Keratinocyte (primary cell): ENCODE data around the gene ANXA2R. TPM values are rescaled to one million over a fixed set of nuclear protein-coding genes. Genes with fewer than 3 reads are reported as not detected.

Experiments used
- DNase-seq: peaks from one replicate; pipeline ENCODE4 v3.0.0-alpha.2; 2011; ENCODE audit warnings: low read depth, missing footprints, low spot score
- FAIRE-seq: peaks from 2 replicates; lab custom pipeline; 2011; peaks lifted over from hg19 to GRCh38; lab: Jason Lieb, UNC
- H2AFZ ChIP-seq: 2 replicates; pipeline ENCODE4 v1.6.0; 2012; ENCODE audit warnings: low read length, control low read depth, inconsistent platforms; ENCODE audit not compliant: control insufficient read depth
- H3K27ac ChIP-seq: 2 replicates; pipeline ENCODE4 v1.5.1; 2011; ENCODE audit warnings: low read length; ENCODE audit not compliant: control insufficient read depth, insufficient read depth
- H3K27me3 ChIP-seq: 3 replicates; pipeline ENCODE4 v1.6.0; 2011; ENCODE audit warnings: low read length; ENCODE audit not compliant: control insufficient read depth, insufficient read depth; ENCODE audit errors: extremely low read depth
- H3K36me3 ChIP-seq, 2 experiments: 2 replicates in 1 of 2; 3 replicates in 1 of 2; pipeline ENCODE4 v1.5.1; 2011; ENCODE audit warnings: low read length in 2 of 2, mild to moderate bottlenecking in 1 of 2; ENCODE audit not compliant: control insufficient read depth in 2 of 2, insufficient read depth in 2 of 2; ENCODE audit errors: extremely low read depth in 1 of 2
- H3K4me1 ChIP-seq: 3 replicates; pipeline ENCODE4 v1.5.1; 2011; ENCODE audit warnings: low read length; ENCODE audit not compliant: control insufficient read depth, insufficient read depth; ENCODE audit errors: extremely low read depth
- H3K4me2 ChIP-seq: 3 replicates; pipeline ENCODE4 v1.6.0; 2011; ENCODE audit warnings: low read depth, low read length; ENCODE audit not compliant: control insufficient read depth, insufficient read depth; ENCODE audit errors: extremely low read depth
- H3K4me3 ChIP-seq, 3 experiments: fragments of 200-600 bp in 1 of 3; sonication (generic) in 1 of 3; 2 replicates in 2 of 3; 3 replicates in 1 of 3; pipeline ENCODE4 v1.5.1; 2011 to 2016; ENCODE audit warnings: low read length in 3 of 3, mild to moderate bottlenecking in 3 of 3, control low read depth in 2 of 3, inconsistent platforms in 1 of 3, low read depth in 1 of 3, mixed read lengths in 1 of 3, mixed run types in 1 of 3, moderate library complexity in 1 of 3; ENCODE audit not compliant: control insufficient read depth in 2 of 3, insufficient read depth in 2 of 3; ENCODE audit errors: extremely low read depth in 1 of 3
- H3K79me2 ChIP-seq: 2 replicates; pipeline ENCODE4 v1.6.0; 2012; ENCODE audit warnings: low read length; ENCODE audit not compliant: control insufficient read depth, insufficient read depth
- H3K9ac ChIP-seq: 3 replicates; pipeline ENCODE4 v1.6.0; 2011; ENCODE audit warnings: low read length; ENCODE audit not compliant: control insufficient read depth, insufficient read depth; ENCODE audit errors: extremely low read depth
- H3K9me1 ChIP-seq: 3 replicates; pipeline ENCODE4 v1.6.0; 2011; ENCODE audit warnings: low read length; ENCODE audit not compliant: control insufficient read depth, insufficient read depth; ENCODE audit errors: extremely low read depth
- H3K9me3 ChIP-seq: 2 replicates; pipeline ENCODE4 v1.5.1; 2012; ENCODE audit warnings: low read depth, low read length; ENCODE audit not compliant: control insufficient read depth
- H4K20me1 ChIP-seq: 3 replicates; pipeline ENCODE4 v1.6.0; 2011; ENCODE audit warnings: low read length; ENCODE audit not compliant: control insufficient read depth, insufficient read depth; ENCODE audit errors: extremely low read depth
- CTCF ChIP-seq, 3 experiments: IDR thresholded peaks in 1 of 3; conservative IDR thresholded peaks in 1 of 3; optimal IDR thresholded peaks in 1 of 3; 2 replicates in 2 of 3; 3 replicates in 1 of 3; pipeline versions ENCODE3 to v1.5.1; 2011; ENCODE audit warnings: low read length in 3 of 3, mild to moderate bottlenecking in 3 of 3, moderate library complexity in 2 of 3, control low read depth in 1 of 3, inconsistent platforms in 1 of 3; ENCODE audit not compliant: insufficient read depth in 2 of 3; ENCODE audit errors: extremely low read depth in 1 of 3
- EZH2 ChIP-seq: IDR thresholded peaks from one replicate; pipeline ENCODE4 v1.6.1; 2012; ENCODE audit warnings: inconsistent platforms, mild to moderate bottlenecking, low read length, moderate library complexity
- dilution Hi-C: fragments of 300-500 bp; cut with MboI; formaldehyde crosslinking; loops from one replicate; pipeline ENCODE4 v1.7.0; 2020; ENCODE audit warnings: low sequenced_read_pairs; ENCODE audit not compliant: extremely low pct_ligation_motif_present
- polyA plus RNA-seq, 5 experiments: library from polyadenylated mRNA; depleted of rRNA in 3 of 5; stranded (reverse) in 3 of 5; stranded (forward) in 1 of 5; unstranded in 1 of 5; fragments of >200 nt; gene quantifications; 1 replicate in 1 of 5; 2 replicates in 3 of 5; 3 replicates in 1 of 5; pipeline versions ENCODE4 v1.2.1 to v1.2.3, GENCODE V29; 2011 to 2012; ENCODE audit warnings: missing spikeins in 2 of 5, low read depth in 1 of 5, low replicate concordance in 1 of 5

The ANXA2R gene
- polyA plus RNA-seq, 1 donor (not counting 4 experiments of a cell fraction or from before 2014, with no cell fraction given): 0.17 TPM

GRCh38 chr5:43010935-43011315 is 29.2 kb downstream of the ANXA2R start:
- Histone ChIP-seq H3K9ac (no peak overlapping the region), H4K20me1 (no peaks in the 10 kb centered on the region), H3K27ac (no peak overlapping the region), H3K79me2 (no peaks in the 10 kb centered on the region), H3K9me1 (no peaks in the 10 kb centered on the region), H2AFZ (no peak overlapping the region), H3K4me2 (no peak overlapping the region), H3K36me3 (no peaks in the 10 kb centered on the region), H3K9me3 (no peaks in the 10 kb centered on the region), H3K4me3 (no peak overlapping the region), H3K27me3 (no peaks in the 10 kb centered on the region), H3K4me1 (peaks cover 26% of the 10 kb centered on the region)
- FAIRE-seq (no peak), DNase-seq (no peak)
- TF ChIP-seq CTCF (optimal IDR thresholded peaks at IDR 0.05 in 1 of 3, IDR thresholded peaks at IDR 0.05 in 1 of 3, conservative IDR thresholded peaks at IDR 0.05 in 1 of 3; ENCODE audit: extremely low read depth in 1 of 3, insufficient read depth in 2 of 3, low read length in 3 of 3): no peak
- TF ChIP-seq EZH2: no peak
- dilution Hi-C loops: no loop called here

- Histone ChIP-seq H3K36me3 (no peaks in the 10 kb centered on the region), H3K79me2 (no peaks in the 10 kb centered on the region), H3K27me3 (no peaks in the 10 kb centered on the region), H2AFZ (peak overlapping the region; percentile 88), H3K9ac (peak overlapping the region; percentile 76), H3K4me3 (peak overlapping the region; percentile 16 to 77 (median 73)), H3K4me2 (peak overlapping the region; percentile 88), H4K20me1 (no peaks in the 10 kb centered on the region), H3K9me1 (no peaks in the 10 kb centered on the region), H3K4me1 (peaks cover 26% of the 10 kb centered on the region), H3K27ac (peak overlapping the region; percentile 79), H3K9me3 (no peaks in the 10 kb centered on the region)
- dilution Hi-C loops: no loop called here
- FAIRE-seq: no peak
- TF ChIP-seq CTCF (optimal IDR thresholded peaks at IDR 0.05 in 1 of 3, IDR thresholded peaks at IDR 0.05 in 1 of 3, conservative IDR thresholded peaks at IDR 0.05 in 1 of 3; ENCODE audit: extremely low read depth in 1 of 3, insufficient read depth in 2 of 3, low read length in 3 of 3): peak in 1 of 3 experiments; percentile 35
- TF ChIP-seq EZH2: no peak
- no peak for DNase-seq
Observed at GRCh38 chr5:43008363-43009153, 31.6 kb downstream of the ANXA2R start.
